UCSD-AML1 (cell line): ENCODE results near the gene SLC8B1.
"Not testable (repeated sequence)": the region's sequence is repeated elsewhere in the genome, so short reads cannot be mapped to it uniquely, and the experiment has no call there.

ENCODE experiments used
- DNase-seq: peaks from one replicate; lab custom pipeline; 2025; ENCODE audit not compliant: unreplicated experiment; lab: John Stamatoyannopoulos, UW

SLC8B1 gene

GRCh38 chr12:113358381-113359132 lies 23.6 kb upstream of the SLC8B1 start, which contains the start of gene PLBD2:
Gene PLBD2, plus strand, starts transcription at chr12:113358587. Its CDS starts 14 bp downstream, at chr12:113358601.
- peak; percentile 91 for DNase-seq

GRCh38 chr12:113354192-113354591 lies 19.3 kb upstream of the SLC8B1 start:
- not testable (repeated sequence) for DNase-seq

- no peak for DNase-seq
Measured at GRCh38 chr12:113351089-113351488, 16.2 kb upstream of the SLC8B1 start.

GRCh38 chr12:113348849-113349536 lies 14.1 kb upstream of the SLC8B1 start:
- DNase-seq, result no peak

GRCh38 chr12:113347892-113348291 lies 13.0 kb upstream of the SLC8B1 start:
- no peak for DNase-seq

- no peak for DNase-seq
Measured at GRCh38 chr12:113347107-113347506, 12.2 kb upstream of the SLC8B1 start.

GRCh38 chr12:113346353-113346752 lies 11.4 kb upstream of the SLC8B1 start:
- no peak for DNase-seq

- DNase-seq, result no peak
Measured at GRCh38 chr12:113345318-113345717, 10.4 kb upstream of the SLC8B1 start.

GRCh38 chr12:113341535-113341934 lies 6.6 kb upstream of the SLC8B1 start:
- no peak for DNase-seq

- no peak for DNase-seq
Measured at GRCh38 chr12:113340061-113340460, 5.2 kb upstream of the SLC8B1 start.

GRCh38 chr12:113339540-113339939 lies 4.6 kb upstream of the SLC8B1 start:
- no peak for DNase-seq

GRCh38 chr12:113333877-113334785 lies 778 bp downstream of the SLC8B1 start:
- DNase-seq, result peak; percentile 22

GRCh38 chr12:113333418-113333750 lies 1.5 kb downstream of the SLC8B1 start:
- DNase-seq, result no peak

GRCh38 chr12:113332688-113333417 lies 2.1 kb downstream of the SLC8B1 start:
- DNase-seq, result no peak

- DNase-seq, result no peak
Measured at GRCh38 chr12:113330505-113330904, 4.4 kb downstream of the SLC8B1 start.

GRCh38 chr12:113329791-113330417 lies 5.0 kb downstream of the SLC8B1 start:
- no peak for DNase-seq

- DNase-seq, result no peak
Measured at GRCh38 chr12:113329022-113329790, 5.7 kb downstream of the SLC8B1 start.

- no peak for DNase-seq
Measured at GRCh38 chr12:113328368-113328889, 6.5 kb downstream of the SLC8B1 start.

GRCh38 chr12:113326775-113327395 lies 8.0 kb downstream of the SLC8B1 start:
- no peak for DNase-seq
